Endometrial microvascular endothelial cells (primary cell): ENCODE results near the gene DENND1C. TPM values are rescaled to one million over a fixed set of nuclear protein-coding genes. Genes with fewer than 3 reads are reported as not detected.

Experiments
- in situ Hi-C: cut with HindIII; loops from 2 replicates; pipeline ENCODE4 v1.10.0; 2017; ENCODE audit warnings: low sequenced_read_pairs, low pct_unique_long_range_greater_than_20kb; ENCODE audit errors: inconsistent ontology term
- total RNA-seq: library from RNA; depleted of rRNA; stranded (reverse); fragments of >200 nt; gene quantifications from one replicate; pipeline ENCODE4 v1.2.3, GENCODE V29; 2015; ENCODE audit errors: inconsistent ontology term

DENND1C gene, protein sequence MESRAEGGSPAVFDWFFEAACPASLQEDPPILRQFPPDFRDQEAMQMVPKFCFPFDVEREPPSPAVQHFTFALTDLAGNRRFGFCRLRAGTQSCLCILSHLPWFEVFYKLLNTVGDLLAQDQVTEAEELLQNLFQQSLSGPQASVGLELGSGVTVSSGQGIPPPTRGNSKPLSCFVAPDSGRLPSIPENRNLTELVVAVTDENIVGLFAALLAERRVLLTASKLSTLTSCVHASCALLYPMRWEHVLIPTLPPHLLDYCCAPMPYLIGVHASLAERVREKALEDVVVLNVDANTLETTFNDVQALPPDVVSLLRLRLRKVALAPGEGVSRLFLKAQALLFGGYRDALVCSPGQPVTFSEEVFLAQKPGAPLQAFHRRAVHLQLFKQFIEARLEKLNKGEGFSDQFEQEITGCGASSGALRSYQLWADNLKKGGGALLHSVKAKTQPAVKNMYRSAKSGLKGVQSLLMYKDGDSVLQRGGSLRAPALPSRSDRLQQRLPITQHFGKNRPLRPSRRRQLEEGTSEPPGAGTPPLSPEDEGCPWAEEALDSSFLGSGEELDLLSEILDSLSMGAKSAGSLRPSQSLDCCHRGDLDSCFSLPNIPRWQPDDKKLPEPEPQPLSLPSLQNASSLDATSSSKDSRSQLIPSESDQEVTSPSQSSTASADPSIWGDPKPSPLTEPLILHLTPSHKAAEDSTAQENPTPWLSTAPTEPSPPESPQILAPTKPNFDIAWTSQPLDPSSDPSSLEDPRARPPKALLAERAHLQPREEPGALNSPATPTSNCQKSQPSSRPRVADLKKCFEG
- not detected for total RNA-seq

DNA sequence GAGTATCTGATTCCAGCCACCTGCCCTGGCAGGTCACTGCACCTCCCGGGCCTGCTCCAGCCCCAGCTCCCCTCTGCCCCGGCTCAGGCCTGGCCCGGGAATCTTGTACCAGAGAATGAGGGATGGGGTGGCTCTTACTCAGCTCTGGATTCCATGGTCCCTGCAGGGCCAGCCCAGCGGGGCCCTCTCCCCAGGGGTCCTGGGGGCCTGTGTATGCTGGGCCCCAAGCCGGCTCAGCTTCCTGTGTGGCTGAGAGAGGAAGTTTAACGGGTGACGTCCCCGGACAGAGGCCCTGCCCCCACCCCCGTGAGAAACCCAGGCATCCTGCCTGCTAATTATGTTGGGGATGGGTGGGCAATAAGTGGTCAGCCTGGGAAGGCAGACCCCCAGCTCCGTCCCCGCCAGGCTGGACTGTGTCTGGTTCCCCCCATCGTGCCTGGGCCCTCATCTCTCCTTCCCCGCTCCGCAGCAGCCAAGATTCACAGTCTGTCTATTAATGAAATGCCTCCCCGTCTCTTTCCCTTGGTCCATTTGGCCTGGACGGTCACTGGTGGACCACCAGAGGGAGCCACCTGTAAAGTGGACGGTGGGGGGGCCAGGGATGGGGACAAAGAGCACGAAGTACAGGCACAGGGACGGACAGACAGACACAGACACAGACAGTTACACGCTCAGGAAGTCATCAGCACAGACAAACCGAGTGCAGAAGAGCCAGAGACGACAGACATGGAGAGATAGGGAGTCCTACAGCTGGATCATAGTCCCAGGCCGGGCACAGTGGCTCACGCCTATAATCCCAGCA, at the start of gene DENND1C:
Gene DENND1C (minus strand): TSS at position 247 of the 802 bp plus-strand sequence. CDS start 92 bp downstream, at position 155.
- in situ Hi-C loops, result no loop called here

DNA sequence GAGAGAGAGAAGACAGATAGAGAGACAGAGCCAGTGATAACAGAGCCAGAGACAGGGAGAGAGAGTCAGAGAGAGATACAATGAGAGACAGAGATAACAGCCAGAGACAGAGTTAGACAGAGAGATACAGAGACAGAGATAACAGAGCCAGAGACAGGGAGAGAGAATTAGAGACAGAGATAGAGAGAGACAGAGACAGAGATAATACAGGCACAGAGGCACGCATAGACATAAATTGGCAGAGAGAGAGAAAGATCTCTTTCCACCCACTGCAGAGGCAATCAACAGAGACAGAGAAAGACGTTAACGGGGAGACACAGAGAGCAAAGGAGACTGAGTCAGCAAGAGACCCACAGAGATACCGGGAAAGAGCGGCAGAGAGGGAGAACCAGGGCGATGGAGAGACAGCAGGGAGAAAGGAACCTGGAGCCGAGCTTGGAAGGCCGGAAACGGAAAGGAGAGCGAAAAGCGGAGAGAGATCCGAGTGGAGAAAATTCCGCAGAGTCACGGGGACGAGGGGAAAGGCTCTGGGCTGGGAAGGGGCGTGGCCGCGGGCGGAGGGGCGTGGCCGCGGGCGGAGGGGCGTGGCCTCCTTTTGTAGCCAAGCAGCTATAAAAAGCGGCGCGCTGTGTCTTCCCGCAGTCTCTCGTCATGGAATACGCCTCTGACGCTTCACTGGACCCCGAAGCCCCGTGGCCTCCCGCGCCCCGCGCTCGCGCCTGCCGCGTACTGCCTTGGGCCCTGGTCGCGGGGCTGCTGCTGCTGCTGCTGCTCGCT, 49.0 kb upstream of the DENND1C start, which contains the start of gene TNFSF9:
Gene TNFSF9 (plus strand): TSS at position 641 of the 777 bp plus-strand sequence. CDS start 11 bp downstream, at position 652.
- in situ Hi-C loops, result no loop called here

DNA sequence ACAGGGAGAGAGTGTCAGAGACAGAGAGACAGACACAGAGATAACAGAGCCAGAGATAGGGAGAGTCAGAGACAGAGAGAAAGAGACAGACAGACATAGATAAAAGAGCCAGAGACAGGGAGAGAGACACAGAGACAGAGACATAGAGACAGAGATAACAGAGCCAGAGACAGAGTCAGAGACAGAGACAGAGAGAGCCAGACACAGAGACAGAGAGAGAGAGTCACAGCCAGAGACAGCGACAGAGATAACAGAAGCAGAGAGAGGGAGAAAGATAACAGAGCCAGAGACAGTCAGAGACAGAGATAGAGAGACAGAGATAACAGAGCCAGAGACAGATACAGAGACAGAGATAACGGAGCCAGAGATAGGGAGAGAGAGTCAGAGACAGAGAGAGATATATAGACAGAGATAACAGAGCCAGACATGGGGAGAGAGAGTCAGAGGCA, 48.4 kb upstream of the DENND1C start:
- in situ Hi-C loops, result no loop called here

DNA sequence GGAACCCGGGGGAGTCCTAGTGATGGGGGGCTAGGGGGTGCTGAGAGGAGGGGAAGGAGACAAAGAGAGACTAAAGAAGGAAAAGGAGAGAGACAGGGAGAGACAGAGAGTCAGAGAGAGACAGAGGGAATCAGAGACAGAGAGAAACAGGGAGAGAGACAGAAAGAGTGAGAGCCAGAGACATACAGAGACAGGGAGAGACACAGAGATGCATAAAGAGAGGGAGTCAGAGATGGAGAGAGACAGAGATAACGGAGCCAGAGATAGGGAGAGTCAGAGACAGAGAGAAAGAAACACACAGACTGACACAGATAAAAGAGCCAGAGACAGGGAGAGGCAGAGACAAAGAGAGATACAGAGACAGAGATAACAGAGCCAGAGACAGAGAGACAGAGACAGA, 47.8 kb upstream of the DENND1C start:
- in situ Hi-C loops, result no loop called here

DNA sequence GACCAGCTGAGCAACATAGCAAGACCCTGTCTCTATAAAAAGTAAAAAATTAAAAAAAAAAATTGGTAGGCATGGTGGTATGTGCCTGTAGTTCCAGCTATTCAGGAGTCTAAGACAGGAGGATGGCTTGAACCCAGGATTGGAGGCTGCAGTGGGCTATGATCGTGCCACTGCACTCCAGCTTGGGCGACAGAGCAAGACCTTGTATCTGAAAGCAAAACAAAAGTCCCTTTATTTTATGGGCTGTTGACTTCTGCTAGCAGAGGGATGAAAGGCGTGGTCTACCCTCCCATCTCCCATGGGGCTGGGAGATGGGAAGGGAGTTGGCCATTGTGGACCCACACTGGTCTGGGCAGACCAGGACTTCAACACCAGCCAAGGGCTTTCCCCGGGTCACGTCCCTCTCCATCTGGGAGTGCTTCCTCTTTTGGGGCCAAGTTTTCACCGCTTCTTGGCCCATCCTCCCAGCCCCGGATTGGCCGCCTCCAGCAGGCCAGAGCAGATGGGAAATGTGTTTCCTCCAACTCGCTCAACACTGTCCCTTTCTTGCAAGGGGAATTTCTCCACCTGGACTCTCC, 47.0 kb upstream of the DENND1C start:
- in situ Hi-C loops, result no loop called here

DNA sequence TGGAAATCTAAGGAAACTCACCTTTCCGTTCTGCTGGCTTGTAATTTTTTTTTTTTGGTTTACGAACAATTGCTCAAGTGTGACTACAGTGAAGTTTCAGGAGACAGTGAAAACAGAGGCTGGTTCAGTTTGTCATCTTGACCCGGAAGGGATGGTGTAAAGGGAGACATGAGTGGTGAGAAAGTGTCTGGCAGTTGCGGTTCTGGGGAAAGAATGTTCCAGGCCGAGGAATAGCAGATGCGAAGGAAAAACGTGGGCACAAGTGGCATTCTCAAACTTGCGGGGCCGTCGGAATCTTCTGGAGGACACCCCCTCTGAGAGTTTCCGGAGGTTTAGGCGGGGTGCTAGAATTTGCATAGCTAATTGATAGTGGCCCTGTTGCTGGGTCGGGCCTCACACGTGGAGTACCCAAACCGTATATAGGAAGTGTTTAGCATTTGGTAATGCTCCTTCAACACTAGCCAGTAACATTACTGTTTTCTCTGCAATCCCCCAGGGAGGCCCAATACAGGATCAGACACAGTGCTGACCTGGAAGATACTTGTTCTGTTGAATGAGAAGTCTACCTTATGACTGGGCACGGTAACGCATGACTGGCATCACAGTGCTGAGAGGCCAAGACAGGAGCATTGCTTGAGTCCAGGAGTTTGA, 46.4 kb upstream of the DENND1C start:
- in situ Hi-C loops, result no loop called here

DNA sequence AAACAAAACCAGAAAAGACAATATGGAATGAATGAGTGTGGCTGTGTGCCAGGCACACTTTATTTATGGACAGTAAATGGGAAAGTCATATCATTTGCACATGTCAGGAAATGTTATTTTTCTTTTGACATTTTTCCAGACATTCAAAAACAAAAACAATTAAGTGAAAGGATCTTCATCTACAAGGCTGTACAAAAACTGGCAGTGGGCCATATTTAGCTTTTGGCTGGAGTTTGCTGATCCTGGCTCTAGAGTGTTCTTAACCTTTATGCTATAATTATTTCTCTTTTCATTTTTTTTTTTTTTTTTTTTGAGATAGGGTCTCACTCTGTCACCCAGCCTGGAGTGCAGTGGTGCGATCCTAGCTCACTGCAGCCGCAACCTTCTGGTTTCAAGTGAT, 42.7 kb upstream of the DENND1C start:
- in situ Hi-C loops, result no loop called here

DNA sequence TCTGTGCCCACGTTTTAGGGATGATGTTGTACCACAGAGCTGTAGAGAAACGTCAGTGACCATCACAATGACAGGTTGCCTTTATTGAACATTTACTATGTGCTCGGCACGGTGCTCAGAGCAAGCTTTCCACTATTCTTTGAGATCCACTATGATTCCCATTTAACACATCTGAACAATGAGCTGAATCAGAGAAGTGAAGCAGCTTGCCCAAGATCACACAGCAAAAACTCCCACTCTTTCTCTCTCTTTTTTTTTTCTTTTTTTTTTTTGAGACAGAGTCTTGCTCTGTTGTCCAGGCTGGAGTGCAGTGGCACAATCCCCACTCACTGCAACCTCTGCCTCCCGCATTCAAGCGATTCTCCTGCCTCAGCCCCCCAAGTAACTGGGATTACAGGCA, 41.1 kb upstream of the DENND1C start:
- in situ Hi-C loops, result no loop called here

DNA sequence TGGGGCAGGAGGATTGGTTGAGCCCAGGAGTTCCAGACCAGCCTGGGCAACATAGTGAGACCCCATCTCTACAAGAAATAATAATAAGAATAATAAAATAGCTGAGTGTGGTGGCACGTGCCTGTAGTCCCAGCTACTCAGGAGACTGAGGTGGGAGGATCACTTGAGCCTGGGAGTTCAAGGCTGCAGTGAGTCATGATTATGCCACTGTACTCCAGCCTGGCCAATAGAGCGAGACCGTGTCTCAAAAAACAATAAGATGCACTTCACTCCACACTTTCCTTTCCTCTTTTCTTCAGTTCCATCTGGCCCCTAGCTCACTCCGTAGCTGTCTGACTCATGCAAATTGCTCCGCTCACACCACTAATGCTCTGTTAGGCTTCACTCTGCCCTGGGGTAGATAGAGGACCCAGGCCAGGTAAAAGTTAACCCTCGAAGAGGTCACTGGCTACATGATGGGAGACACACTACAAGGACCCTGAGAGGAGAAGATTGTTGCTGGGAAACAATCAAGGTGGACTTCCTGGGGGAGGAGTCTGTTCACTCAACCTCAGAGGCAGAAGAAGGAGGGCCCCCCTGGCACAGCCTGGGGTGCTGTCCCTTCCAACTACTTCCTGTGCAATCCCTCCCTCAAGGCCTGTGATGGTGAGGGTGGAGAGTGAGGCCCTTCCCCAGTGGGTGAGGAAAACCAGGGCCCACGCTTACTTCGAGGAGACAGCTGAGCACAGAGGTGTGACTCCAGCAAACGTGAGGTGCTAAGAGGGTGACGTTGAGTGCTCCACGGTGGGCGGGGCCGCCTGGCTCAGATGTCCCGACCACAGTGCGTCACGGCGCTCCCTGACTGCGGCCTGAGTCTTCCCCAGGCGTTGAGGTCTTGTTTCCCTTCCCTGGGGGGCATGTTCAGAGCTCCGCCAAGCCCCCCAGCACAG, 40.4 kb upstream of the DENND1C start:
- in situ Hi-C loops, result no loop called here

DNA sequence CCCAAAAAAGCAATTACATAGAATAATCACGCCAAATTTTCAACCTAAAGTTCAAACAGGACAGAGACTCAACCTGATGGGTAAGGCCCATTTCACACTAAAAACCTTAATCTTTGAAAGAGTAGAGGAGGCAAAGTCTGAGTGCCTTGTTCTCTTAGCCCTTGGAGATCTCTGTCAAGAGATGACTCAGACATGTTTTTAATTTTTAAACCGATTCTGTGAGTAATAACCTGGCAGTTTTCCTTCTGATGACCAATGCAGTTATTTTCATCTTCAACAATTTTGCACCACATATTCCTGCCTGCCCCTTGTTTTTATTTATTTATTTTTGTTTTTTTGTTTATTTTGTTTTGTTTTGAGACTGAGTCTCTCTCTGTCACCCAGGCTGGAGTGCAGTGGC, 37.7 kb upstream of the DENND1C start:
- in situ Hi-C loops, result no loop called here

DNA sequence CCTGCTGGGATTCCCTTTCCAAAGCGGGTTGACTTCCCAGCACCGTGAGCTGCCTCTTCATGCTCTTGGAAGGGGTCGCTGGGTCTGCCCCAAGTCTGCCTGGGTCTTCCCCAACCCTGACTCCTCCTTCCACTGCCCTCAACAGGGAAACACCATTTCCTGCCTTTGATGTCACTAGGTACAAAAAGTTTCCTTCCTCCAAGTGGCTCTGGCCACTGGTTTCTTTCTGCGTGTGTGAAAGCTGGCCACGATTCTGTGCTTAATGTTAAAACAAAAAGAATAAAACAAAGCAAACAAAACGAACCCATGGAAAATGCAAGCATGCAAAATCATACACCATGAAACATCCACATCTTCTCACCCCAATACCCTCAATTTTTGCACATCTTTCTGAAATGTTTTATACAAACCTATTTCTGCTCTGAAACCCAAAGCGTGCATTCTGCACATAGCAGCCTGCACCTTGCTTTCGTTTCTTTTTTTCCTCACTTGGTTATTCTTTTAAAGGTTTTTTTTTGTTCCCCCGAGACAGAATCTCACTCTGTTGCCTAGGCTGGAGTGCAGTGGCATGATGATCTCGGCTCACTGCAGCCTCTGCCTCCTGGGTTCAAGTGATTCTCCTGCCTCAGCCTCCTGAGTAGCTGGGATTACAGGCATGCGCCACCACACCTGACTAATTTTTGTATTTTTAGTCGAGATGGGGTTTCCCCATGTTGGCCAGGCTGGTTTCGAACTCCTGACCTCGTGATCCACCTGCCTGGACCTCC, 36.7 kb upstream of the DENND1C start:
- in situ Hi-C loops, result no loop called here

DNA sequence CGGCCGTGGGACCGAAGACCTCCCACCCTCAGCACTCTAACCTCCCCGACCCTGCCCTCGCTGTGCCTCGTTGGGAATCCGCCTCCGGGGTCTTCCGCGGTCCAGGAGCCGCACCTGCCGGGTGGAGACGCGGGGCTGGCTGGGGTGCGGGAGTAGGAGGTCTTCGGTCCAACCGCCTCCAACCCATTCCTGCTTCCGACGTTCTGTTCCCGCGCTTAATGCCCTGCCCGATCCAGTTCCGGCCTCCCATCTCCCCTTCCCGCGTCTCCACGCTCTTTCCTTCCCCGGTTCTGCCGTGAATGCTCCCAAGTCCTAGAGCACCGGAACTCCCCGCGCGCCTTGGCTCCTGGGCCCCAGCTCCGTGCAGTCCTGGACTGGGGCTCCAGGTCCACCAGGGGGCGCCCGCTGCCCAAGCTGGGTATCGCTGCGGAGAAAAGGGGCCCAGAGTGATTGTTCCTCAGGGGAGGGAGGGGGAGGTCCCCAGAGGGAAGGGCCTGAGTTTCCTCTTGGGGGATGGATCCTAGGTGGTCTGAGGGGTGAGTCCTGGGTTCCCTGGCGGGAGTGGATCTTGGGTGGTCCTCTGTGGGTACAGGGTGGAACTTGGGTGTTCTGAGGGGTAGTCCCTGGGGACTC, 35.2 kb upstream of the DENND1C start:
- in situ Hi-C loops, result no loop called here

DNA sequence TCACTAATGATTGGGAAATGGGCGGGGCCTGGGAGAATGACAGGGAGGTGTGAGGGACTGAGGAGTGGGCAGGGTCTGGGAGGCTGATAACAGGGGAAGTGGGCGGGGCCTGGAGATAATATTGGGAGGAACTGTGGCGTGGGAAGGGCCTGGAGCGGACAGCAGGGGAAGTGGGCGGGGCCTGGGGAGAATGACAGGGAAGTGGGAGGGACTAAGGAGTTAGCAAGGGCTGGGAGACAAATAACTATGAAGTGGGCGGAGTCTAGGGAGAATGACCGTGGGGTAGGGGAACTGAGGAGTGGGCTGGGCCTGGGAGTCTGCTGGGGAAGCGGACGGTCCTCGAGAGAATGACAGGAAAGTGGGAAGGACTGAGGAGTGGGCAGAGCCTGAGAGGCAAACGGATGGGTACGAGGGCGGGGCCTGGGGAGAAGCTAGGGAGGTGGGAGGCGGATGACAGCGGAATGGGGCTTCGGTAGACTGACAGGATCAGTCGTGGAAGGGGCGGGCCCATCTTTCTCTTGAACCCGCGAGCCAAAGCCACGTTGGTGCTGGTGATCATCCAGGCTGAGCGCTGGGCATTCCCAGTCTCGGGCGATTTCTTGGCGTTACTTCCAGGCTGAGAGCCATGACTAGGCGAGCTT, 34.6 kb upstream of the DENND1C start:
- in situ Hi-C loops, result no loop called here

DNA sequence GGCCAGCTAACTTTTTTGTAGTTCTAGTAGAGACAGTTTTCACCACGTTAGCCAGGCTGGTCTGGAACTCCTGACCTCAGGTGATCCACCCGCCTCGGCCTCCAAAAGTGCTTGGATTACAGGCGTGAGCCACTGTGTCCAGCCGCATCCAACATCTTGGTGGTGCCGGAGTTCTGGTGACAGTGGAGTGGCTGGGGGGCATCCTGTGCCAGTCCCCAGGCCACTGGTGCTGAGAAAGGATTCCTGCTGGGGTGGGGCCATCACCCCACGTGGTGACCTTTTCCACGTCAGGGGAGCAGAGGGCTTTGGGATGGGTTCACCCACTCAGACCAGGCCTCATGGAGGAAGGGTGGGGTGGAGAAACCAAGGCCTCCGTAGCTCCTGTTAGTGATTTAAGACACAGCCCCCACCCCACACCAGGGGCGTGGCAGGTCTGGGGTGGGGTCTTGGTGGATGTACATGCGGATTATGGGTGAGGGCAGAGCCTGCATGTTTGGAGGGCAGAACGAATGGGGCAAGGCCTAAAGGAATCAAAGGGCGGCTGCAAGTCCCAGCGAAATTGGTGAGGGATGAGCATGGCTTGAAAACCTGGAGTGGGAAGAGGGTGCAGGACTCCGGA, 33.4 kb upstream of the DENND1C start:
- in situ Hi-C loops, result no loop called here

DNA sequence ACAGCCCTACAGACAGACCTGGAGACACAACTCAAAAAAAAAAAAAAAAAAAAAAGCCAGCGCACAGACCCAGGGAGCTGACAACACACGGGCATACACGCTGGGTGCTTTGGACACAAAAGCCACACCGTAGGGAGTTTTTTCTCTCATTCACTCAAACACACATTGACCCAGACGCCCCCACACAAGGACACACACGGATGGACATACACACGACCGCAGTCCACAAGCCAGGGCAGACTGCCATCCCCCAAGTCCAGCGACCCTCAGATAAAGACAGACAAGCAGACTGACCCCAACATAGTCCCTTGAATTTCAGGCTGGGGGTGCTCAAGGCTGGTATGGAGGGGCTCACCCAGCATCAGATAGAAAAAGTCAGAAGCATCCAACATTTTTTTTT, 32.5 kb upstream of the DENND1C start:
- in situ Hi-C loops, result no loop called here
